SK-N-MC (cell line): Measurements from ENCODE around the gene LEPROT.

Experiments used
- DNase-seq: peaks from one replicate; pipeline ENCODE4 v3.0.0-alpha.2; 2011; ENCODE audit warnings: low read depth, low spot score
- H3K27ac ChIP-seq: fragments of 200-600 bp; sonication (generic); 2 replicates; pipeline ENCODE4 v1.5.1; 2016; ENCODE audit warnings: mixed run types
- H3K36me3 ChIP-seq: fragments of 200-600 bp; sonication (generic); 2 replicates; pipeline ENCODE4 v1.6.1; 2017; ENCODE audit warnings: antibody characterized with exemption, low read length, mixed read lengths; ENCODE audit not compliant: insufficient read depth
- H3K4me3 ChIP-seq: fragments of 200-600 bp; sonication (generic); 2 replicates; pipeline ENCODE4 v1.5.1; 2016
- H3K9ac ChIP-seq: fragments of 200-600 bp; sonication (generic); 2 replicates; pipeline ENCODE4 v1.8.0; 2017; ENCODE audit warnings: mixed run types, mixed read lengths; ENCODE audit not compliant: insufficient read length
- H3K9me3 ChIP-seq: fragments of 200-600 bp; sonication (generic); 2 replicates; pipeline ENCODE4 v1.6.1; 2017; ENCODE audit warnings: low read depth, mild to moderate bottlenecking, antibody characterized with exemption, low read length, moderate library complexity, mixed read lengths
- EZH2 ChIP-seq: fragments of 200-600 bp; sonication (generic); IDR thresholded peaks from one replicate; pipeline ENCODE4 v1.6.1; 2017; ENCODE audit warnings: antibody characterized with exemption
- FOXP2 ChIP-seq: optimal IDR thresholded peaks from 2 replicates; pipeline ENCODE3; 2011; ENCODE audit warnings: mild to moderate bottlenecking, moderate library complexity; ENCODE audit not compliant: insufficient read depth; ENCODE audit errors: extremely low read length, control extremely low read depth
- POLR2AphosphoS5 ChIP-seq: IDR thresholded peaks from 2 replicates; pipeline ENCODE4 v1.6.1; 2012; ENCODE audit warnings: mild to moderate bottlenecking, low read depth, low read length, borderline replicate concordance

The LEPROT gene

GRCh38 chr1:65483993-65484754 lies 63.7 kb downstream of the LEPROT start:
- H3K36me3 ChIP-seq, result no peaks in the 10 kb centered on the region
- TF ChIP-seq POLR2AphosphoS5 (no peak), FOXP2 (no peak), EZH2 (no peak)
- DNase-seq, result no peak
- no peaks in the 10 kb centered on the region for H3K9me3 ChIP-seq
- no peak overlapping the region for H3K9ac ChIP-seq
- H3K4me3 ChIP-seq, result no peak overlapping the region
- no peak overlapping the region for H3K27ac ChIP-seq
